ENCODE results near the gene MT1B.

GRCh38 chr16:56623637-56624036 lies 28.0 kb upstream of the MT1B start:
- TF ChIP-seq, protein P1, sequence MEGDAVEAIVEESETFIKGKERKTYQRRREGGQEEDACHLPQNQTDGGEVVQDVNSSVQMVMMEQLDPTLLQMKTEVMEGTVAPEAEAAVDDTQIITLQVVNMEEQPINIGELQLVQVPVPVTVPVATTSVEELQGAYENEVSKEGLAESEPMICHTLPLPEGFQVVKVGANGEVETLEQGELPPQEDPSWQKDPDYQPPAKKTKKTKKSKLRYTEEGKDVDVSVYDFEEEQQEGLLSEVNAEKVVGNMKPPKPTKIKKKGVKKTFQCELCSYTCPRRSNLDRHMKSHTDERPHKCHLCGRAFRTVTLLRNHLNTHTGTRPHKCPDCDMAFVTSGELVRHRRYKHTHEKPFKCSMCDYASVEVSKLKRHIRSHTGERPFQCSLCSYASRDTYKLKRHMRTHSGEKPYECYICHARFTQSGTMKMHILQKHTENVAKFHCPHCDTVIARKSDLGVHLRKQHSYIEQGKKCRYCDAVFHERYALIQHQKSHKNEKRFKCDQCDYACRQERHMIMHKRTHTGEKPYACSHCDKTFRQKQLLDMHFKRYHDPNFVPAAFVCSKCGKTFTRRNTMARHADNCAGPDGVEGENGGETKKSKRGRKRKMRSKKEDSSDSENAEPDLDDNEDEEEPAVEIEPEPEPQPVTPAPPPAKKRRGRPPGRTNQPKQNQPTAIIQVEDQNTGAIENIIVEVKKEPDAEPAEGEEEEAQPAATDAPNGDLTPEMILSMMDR (IDR thresholded peaks at IDR 0.05; ENCODE audit: low read length): no peak
- no peak for TF ChIP-seq EZH2 (IDR thresholded peaks at IDR 0.05; ENCODE audit: borderline replicate concordance, low read length)
